Suprapubic skin (tissue), 4 donors: ENCODE data around the gene TCERG1L. TPM values are rescaled to one million over a fixed set of nuclear protein-coding genes. Genes with fewer than 3 reads are reported as not detected.

ENCODE experiments used
- DNase-seq, 2 donors: peaks; one replicate each; pipeline ENCODE4 v3.0.0-alpha.2; 2019; ENCODE audit warnings: low spot score in 2 of 2
- H3K27ac ChIP-seq: fragments of 200-600 bp; sonication (generic); one replicate; pipeline ENCODE4 v1.5.1; 2019
- H3K27me3 ChIP-seq: fragments of 200-600 bp; sonication (generic); one replicate; pipeline ENCODE4 v1.5.1; 2019
- H3K36me3 ChIP-seq: fragments of 200-600 bp; sonication (generic); one replicate; pipeline ENCODE4 v1.5.1; 2019
- H3K4me1 ChIP-seq: fragments of 200-600 bp; sonication (generic); one replicate; pipeline ENCODE4 v1.5.1; 2019
- H3K4me3 ChIP-seq: fragments of 200-600 bp; sonication (generic); one replicate; pipeline ENCODE4 v1.5.1; 2019; ENCODE audit warnings: mild to moderate bottlenecking
- H3K9me3 ChIP-seq: fragments of 200-600 bp; sonication (generic); one replicate; pipeline ENCODE4 v1.5.1; 2019
- EP300 ChIP-seq: sonication (generic); formaldehyde crosslinking; IDR thresholded peaks from one replicate; pipeline ENCODE4 v1.6.1; 2017; ENCODE audit warnings: antibody characterized with exemption
- POLR2A ChIP-seq, 2 donors: fragments of 450-650 bp; IDR thresholded peaks; one replicate each; pipeline ENCODE4 v1.6.1; 2017; ENCODE audit warnings: antibody characterized with exemption in 2 of 2, mild to moderate bottlenecking in 2 of 2, moderate library complexity in 2 of 2
- POLR2AphosphoS5 ChIP-seq, 3 donors: sonication (generic); formaldehyde crosslinking; IDR thresholded peaks; one replicate each; pipeline ENCODE4 v1.6.1; 2017; ENCODE audit warnings: antibody characterized with exemption in 3 of 3
- WGBS: methylation state at CpG from one replicate; pipeline ENCODE4 v1.1.5; 2018; 5-methylcytosine and 5-hydroxymethylcytosine counted together
- total RNA-seq, 4 donors: library from RNA; depleted of rRNA; stranded (reverse); fragments of >200 nt; gene quantifications; one replicate each; pipeline ENCODE4 v1.1.0, GENCODE V29; 2016
- TF ChIP-seq, protein P1 (sequence below), 2 donors: fragments of 200-600 bp in 1 of 2; fragments of 450-650 bp in 1 of 2; sonication (generic) in 1 of 2; IDR thresholded peaks; one replicate each; pipeline ENCODE4 v1.5.1; 2016 to 2019; ENCODE audit warnings: antibody characterized with exemption in 2 of 2, mild to moderate bottlenecking in 1 of 2, moderate library complexity in 1 of 2

The TCERG1L gene
- total RNA-seq, 4 donors from 2014 or later = 0.32 to 1.0 (median 0.51) TPM

DNA sequence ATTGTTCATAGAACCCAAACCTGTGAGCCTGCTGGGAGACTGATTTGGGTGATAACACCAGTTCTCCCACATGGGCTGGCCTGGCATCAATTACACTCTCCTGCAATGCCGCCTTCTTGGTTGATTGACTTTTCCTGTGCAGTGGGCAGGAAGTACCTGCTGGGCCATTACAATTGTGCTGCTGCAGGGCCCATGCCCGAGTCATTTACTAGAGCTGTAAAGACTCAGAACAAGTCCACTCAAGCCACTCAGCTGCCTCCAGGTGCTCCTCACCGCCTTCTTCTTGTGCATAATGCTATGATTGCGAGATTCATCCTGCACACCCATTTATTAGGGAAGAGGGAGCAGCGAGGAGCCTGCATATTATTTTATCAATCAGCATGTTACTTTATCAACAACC is 264.0 kb downstream of the TCERG1L start:
- 42% methylated on average over 5 of the region's 5 CpGs for WGBS
- no peak for DNase-seq
- TF ChIP-seq POLR2A (IDR thresholded peaks at IDR 0.05) = no peak
- TF ChIP-seq, protein P1, sequence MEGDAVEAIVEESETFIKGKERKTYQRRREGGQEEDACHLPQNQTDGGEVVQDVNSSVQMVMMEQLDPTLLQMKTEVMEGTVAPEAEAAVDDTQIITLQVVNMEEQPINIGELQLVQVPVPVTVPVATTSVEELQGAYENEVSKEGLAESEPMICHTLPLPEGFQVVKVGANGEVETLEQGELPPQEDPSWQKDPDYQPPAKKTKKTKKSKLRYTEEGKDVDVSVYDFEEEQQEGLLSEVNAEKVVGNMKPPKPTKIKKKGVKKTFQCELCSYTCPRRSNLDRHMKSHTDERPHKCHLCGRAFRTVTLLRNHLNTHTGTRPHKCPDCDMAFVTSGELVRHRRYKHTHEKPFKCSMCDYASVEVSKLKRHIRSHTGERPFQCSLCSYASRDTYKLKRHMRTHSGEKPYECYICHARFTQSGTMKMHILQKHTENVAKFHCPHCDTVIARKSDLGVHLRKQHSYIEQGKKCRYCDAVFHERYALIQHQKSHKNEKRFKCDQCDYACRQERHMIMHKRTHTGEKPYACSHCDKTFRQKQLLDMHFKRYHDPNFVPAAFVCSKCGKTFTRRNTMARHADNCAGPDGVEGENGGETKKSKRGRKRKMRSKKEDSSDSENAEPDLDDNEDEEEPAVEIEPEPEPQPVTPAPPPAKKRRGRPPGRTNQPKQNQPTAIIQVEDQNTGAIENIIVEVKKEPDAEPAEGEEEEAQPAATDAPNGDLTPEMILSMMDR (IDR thresholded peaks at IDR 0.05) = no peak
- TF ChIP-seq POLR2AphosphoS5 (IDR thresholded peaks at IDR 0.05) = no peak
- TF ChIP-seq EP300 = no peak
- H3K4me1 ChIP-seq = no peaks in the 10 kb centered on the region
- H3K36me3 ChIP-seq = no peaks in the 10 kb centered on the region
- no peaks in the 10 kb centered on the region for H3K9me3 ChIP-seq
- peaks cover 30% of the 10 kb centered on the region for H3K27me3 ChIP-seq
- no peak overlapping the region for H3K4me3 ChIP-seq
- no peak overlapping the region for H3K27ac ChIP-seq

DNA sequence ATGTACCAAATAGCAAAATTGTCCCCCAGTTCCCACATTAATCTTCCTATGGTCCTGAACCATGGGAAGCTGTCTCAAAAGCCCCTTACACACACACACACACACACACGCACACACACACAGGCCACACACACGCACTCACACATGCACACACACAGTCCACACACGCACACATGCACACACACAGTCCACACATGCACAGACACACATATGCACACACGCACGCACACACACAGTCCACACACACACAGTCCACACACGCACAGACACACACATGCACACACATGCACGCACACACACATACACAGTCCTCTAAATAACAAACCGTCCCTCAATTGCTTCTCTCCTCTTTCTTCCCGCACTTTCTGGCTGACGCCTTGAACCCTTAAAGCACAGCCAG is 265.3 kb downstream of the TCERG1L start:
- H3K4me3 ChIP-seq = no peak overlapping the region
- H3K4me1 ChIP-seq = no peaks in the 10 kb centered on the region
- peaks cover 26% of the 10 kb centered on the region for H3K27me3 ChIP-seq
- DNase-seq = no peak
- WGBS = 81% methylated on average over 10 of the region's 10 CpGs
- TF ChIP-seq EP300 = no peak
- no peak for TF ChIP-seq POLR2A (IDR thresholded peaks at IDR 0.05)
- TF ChIP-seq, protein P1 (IDR thresholded peaks at IDR 0.05) = no peak
- TF ChIP-seq POLR2AphosphoS5 (IDR thresholded peaks at IDR 0.05) = no peak
- no peaks in the 10 kb centered on the region for H3K9me3 ChIP-seq
- H3K36me3 ChIP-seq = no peaks in the 10 kb centered on the region
- no peak overlapping the region for H3K27ac ChIP-seq

DNA sequence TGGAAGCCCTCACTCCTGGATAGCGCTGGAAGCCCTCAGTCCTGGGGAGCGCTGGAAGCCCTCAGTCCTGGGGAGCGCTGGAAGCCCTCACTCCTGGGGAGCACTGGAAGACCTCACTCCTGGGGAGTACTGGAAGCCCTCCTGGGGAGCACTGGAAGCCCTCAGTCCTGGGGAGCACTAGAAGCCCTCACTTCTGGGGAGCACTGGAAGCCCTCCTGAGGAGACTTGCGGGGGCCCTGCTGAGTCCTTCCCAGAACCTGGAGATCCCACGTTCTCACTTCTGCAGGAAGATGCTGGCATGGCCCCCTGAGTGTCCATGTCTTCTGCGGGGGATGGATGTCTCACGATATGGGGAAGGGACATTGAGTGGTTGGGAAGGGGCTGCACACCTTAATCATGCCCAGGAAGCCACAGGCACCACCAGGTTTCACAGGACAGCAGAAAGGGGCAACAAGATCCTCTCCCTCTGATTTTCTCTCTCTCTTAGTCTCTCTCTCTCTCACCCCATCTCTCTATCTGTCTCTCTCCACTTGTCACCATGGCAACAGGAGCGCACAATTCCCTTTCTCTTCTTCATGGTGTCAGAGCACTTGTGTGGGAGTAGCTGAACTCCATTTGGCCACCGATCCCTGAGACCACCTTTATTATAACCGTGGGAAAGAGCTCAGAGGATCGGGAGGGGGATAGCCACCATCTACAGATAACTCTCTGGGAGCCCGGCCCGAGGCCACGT is 267.0 kb downstream of the TCERG1L start:
- 82% methylated on average over 10 of the region's 14 CpGs for WGBS
- Histone ChIP-seq H3K4me1 (no peaks in the 10 kb centered on the region), H3K36me3 (no peaks in the 10 kb centered on the region), H3K27ac (no peak overlapping the region), H3K27me3 (peaks cover 26% of the 10 kb centered on the region), H3K4me3 (no peak overlapping the region), H3K9me3 (no peaks in the 10 kb centered on the region)
- DNase-seq = peak in 1 of 2 donors; percentile 29
- TF ChIP-seq, protein P1 (IDR thresholded peaks at IDR 0.05) = no peak
- TF ChIP-seq POLR2A (IDR thresholded peaks at IDR 0.05) = no peak

DNA sequence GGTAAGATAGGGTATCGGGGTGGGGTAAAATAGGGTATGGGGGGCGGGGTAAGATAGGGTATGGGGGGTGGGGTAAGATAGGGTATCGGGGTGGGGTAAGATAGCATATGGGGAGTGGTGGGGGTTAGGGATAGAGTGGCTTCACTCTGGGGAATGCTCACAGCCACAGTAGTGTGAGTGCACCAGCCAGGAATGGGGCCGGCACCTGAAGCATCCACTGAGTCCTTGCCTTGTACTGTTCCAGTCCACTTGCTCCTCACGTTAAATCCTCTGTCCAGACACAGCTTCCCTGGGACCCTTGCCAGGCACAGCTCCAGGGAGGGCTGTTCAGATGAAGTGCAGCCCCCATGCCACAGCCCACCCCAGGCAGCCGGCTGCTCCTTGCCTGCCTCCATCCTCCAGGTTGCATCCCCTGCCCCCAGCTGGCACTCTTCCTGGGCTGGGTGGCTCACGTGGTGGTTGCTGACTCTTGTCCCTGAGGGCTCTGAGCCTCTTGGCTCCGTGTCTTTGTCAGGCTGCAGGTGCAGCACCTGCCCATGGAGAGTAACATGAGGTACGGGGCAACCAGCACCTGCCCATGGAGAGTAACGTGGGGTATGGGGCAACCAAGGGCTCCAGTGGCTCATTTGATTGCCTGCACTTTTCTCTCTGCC is 268.4 kb downstream of the TCERG1L start:
- Histone ChIP-seq H3K4me3 (no peak overlapping the region), H3K27me3 (peaks cover 19% of the 10 kb centered on the region), H3K27ac (no peak overlapping the region), H3K36me3 (no peaks in the 10 kb centered on the region), H3K4me1 (no peaks in the 10 kb centered on the region), H3K9me3 (no peaks in the 10 kb centered on the region)
- TF ChIP-seq EP300 = no peak
- no peak for TF ChIP-seq POLR2AphosphoS5 (IDR thresholded peaks at IDR 0.05)
- TF ChIP-seq, protein P1 (IDR thresholded peaks at IDR 0.05) = no peak
- no peak for TF ChIP-seq POLR2A (IDR thresholded peaks at IDR 0.05)
- peak in 1 of 2 donors; percentile 55 for DNase-seq
- WGBS = 26% methylated on average over 4 of the region's 10 CpGs
